ENCODE results near the gene XRCC6. TPM values are rescaled to one million over a fixed set of nuclear protein-coding genes. Genes with fewer than 3 reads are reported as not detected.

XRCC6 gene
- total RNA-seq, 2 donors from 2014 or later, result 203 to 312 TPM

DNA sequence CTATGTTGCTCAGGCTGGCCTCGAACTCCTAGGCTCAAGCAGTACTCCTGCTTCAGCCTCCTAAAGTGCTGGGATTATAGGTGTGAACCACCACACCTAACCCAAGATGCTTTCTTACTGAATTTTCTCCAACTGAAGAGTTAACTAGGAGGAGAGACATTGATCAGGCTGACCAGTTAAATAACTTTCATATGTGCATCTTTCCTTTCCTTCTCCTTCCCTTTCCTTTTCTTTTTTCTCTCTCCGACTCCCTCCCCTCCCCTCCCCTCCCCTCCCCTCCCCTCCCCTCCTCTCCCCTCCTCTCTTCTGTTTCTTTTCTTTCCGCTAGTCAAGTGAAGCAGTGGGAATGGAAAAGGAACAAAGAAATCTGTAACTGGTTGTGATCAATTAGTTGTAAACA is 26.7 kb downstream of the XRCC6 start:
- H3K4me3 ChIP-seq, result no peak overlapping the region
- H3K9ac ChIP-seq (ENCODE audit: low read depth in 2 of 2, low read length in 2 of 2), result no peak overlapping the region
- no peaks in the 10 kb centered on the region for H3K4me1 ChIP-seq
- peaks cover 17% of the 10 kb centered on the region for H3K36me3 ChIP-seq
- TF ChIP-seq, protein P1, sequence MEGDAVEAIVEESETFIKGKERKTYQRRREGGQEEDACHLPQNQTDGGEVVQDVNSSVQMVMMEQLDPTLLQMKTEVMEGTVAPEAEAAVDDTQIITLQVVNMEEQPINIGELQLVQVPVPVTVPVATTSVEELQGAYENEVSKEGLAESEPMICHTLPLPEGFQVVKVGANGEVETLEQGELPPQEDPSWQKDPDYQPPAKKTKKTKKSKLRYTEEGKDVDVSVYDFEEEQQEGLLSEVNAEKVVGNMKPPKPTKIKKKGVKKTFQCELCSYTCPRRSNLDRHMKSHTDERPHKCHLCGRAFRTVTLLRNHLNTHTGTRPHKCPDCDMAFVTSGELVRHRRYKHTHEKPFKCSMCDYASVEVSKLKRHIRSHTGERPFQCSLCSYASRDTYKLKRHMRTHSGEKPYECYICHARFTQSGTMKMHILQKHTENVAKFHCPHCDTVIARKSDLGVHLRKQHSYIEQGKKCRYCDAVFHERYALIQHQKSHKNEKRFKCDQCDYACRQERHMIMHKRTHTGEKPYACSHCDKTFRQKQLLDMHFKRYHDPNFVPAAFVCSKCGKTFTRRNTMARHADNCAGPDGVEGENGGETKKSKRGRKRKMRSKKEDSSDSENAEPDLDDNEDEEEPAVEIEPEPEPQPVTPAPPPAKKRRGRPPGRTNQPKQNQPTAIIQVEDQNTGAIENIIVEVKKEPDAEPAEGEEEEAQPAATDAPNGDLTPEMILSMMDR (IDR thresholded peaks at IDR 0.05), result no peak
- no peak overlapping the region for H3K27ac ChIP-seq
- intact Hi-C loops (cut with DNase I), result no loop called here
- no peak for DNase-seq
- no peaks in the 10 kb centered on the region for H3K9me3 ChIP-seq
- no peaks in the 10 kb centered on the region for H3K27me3 ChIP-seq

DNA sequence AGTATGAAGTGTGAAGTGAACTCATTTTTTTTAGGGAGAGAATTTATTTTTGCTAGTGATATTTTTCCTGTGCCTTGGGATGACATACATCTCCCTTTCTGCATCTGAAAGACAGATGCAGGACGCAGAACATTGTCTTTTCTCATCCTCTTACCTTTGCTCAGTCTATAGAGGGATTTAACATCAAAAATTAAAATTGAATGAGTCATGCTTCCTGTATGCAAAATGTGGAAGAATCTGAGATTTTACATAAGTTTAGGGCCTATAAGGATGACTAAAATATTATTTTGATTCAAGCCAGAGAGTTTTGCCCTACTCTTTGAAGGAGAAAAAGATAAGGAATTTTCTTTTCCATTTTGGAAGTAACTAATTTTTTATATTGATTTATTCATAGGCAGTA is 27.3 kb downstream of the XRCC6 start:
- intact Hi-C loops (cut with DNase I), result no loop called here
- TF ChIP-seq, protein P1 (IDR thresholded peaks at IDR 0.05), result no peak
- H3K27ac ChIP-seq, result no peak overlapping the region
- H3K4me1 ChIP-seq, result no peaks in the 10 kb centered on the region
- no peak for DNase-seq
- no peak overlapping the region for H3K9ac ChIP-seq (ENCODE audit: low read depth in 2 of 2, low read length in 2 of 2)
- H3K36me3 ChIP-seq, result peaks cover 11% of the 10 kb centered on the region
- no peaks in the 10 kb centered on the region for H3K9me3 ChIP-seq
- no peak overlapping the region for H3K4me3 ChIP-seq
- H3K27me3 ChIP-seq, result no peaks in the 10 kb centered on the region

DNA sequence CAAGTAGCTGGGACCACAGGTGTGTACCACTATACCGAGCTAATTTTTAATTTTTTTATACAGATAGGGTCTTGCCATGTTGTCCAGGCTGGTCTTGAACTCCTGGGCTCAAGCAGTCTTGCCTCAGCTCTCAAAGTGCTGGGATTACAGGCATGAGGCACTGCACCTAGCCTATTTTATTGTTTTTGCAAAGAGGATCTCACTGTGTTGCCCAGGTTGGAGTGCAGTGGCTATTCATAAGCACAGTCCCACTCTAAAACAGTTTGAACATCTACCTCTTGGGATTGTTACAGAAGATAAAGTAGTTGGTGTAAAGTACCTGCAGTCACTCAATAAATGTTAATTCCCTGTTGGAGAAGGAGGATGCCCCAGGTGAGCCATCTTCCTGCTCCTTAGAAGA is 29.1 kb downstream of the XRCC6 start:
- TF ChIP-seq, protein P1 (IDR thresholded peaks at IDR 0.05), result no peak
- Histone ChIP-seq H3K27me3 (no peaks in the 10 kb centered on the region), H3K9ac (ENCODE audit: low read depth in 2 of 2, low read length in 2 of 2) (no peak overlapping the region), H3K36me3 (peaks cover 19% of the 10 kb centered on the region), H3K27ac (no peak overlapping the region), H3K4me3 (no peak overlapping the region), H3K9me3 (no peaks in the 10 kb centered on the region), H3K4me1 (no peaks in the 10 kb centered on the region)
- intact Hi-C loops (cut with DNase I), result no loop called here
- no peak for DNase-seq

GRCh38 chr22:41650821-41651220 is 29.7 kb downstream of the XRCC6 start:
- Histone ChIP-seq H3K9me3 (no peaks in the 10 kb centered on the region), H3K36me3 (peaks cover 19% of the 10 kb centered on the region), H3K4me1 (no peaks in the 10 kb centered on the region), H3K9ac (ENCODE audit: low read depth in 2 of 2, low read length in 2 of 2) (no peak overlapping the region), H3K4me3 (no peak overlapping the region), H3K27ac (no peak overlapping the region), H3K27me3 (no peaks in the 10 kb centered on the region)
- TF ChIP-seq, protein P1 (IDR thresholded peaks at IDR 0.05), result no peak
- intact Hi-C loops (cut with DNase I), result no loop called here
- no peak for DNase-seq

DNA sequence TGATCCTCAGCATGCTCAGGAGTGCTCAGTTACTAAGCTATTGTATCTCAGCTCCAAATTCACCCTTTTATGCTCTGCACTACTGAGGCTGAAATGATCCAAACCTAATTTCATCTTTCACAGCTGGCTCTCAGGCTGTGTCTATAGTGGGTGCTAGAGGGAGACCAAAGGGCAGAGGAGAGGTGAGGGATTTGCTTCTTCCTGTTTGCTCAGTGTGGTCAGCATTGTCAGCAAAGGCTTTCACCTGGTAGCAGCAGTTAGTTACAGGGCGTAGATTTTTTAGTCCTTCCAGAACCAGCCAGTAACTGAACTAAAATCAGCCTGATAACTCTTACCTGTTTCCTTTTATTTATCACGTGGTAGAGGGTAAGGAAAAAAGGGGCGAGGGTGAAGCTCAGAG is 33.2 kb downstream of the XRCC6 start:
- TF ChIP-seq, protein P1 (IDR thresholded peaks at IDR 0.05), result no peak
- intact Hi-C loops (cut with DNase I), result no loop called here
- Histone ChIP-seq H3K4me1 (no peaks in the 10 kb centered on the region), H3K4me3 (no peak overlapping the region), H3K9me3 (no peaks in the 10 kb centered on the region), H3K27ac (no peak overlapping the region), H3K9ac (ENCODE audit: low read depth in 2 of 2, low read length in 2 of 2) (no peak overlapping the region), H3K36me3 (peaks cover 39% of the 10 kb centered on the region), H3K27me3 (no peaks in the 10 kb centered on the region)
- no peak for DNase-seq

GRCh38 chr22:41656556-41656955 is 35.5 kb downstream of the XRCC6 start:
- H3K27me3 ChIP-seq, result no peaks in the 10 kb centered on the region
- H3K9ac ChIP-seq (ENCODE audit: low read depth in 2 of 2, low read length in 2 of 2), result no peak overlapping the region
- intact Hi-C loops (cut with DNase I), result no loop called here
- no peak overlapping the region for H3K27ac ChIP-seq
- H3K4me1 ChIP-seq, result no peaks in the 10 kb centered on the region
- no peak for DNase-seq
- TF ChIP-seq, protein P1 (IDR thresholded peaks at IDR 0.05), result no peak
- H3K4me3 ChIP-seq, result no peak overlapping the region
- peaks cover 53% of the 10 kb centered on the region for H3K36me3 ChIP-seq
- no peaks in the 10 kb centered on the region for H3K9me3 ChIP-seq

Data from colonic mucosa (tissue), 4 donors.